BLaER1 treated with 17β-estradiol and CSF1 and Interleukin-3, amounts not matched to agents 10 nM and 100 nM (cell line): ENCODE results near the gene AMBRA1.

Experiments used
- H3K27ac ChIP-seq, 11 experiments: shearing (Covaris generic); formaldehyde crosslinking; 2 replicates each; pipeline ENCODE4 v1.8.1; 2022
- H3K27me3 ChIP-seq, 11 experiments: shearing (Covaris generic); formaldehyde crosslinking; 2 replicates each; pipeline ENCODE4 v1.8.1; 2022
- H3K36me3 ChIP-seq, 11 experiments: shearing (Covaris generic); formaldehyde crosslinking; 2 replicates each; pipeline ENCODE4 v1.8.1; 2022
- H3K4me1 ChIP-seq, 10 experiments: shearing (Covaris generic); formaldehyde crosslinking; 2 replicates each; pipeline ENCODE4 v1.8.1; 2022
- H3K4me2 ChIP-seq, 11 experiments: shearing (Covaris generic); formaldehyde crosslinking; 2 replicates each; pipeline ENCODE4 v1.8.1; 2022
- H3K4me3 ChIP-seq, 10 experiments: shearing (Covaris generic); formaldehyde crosslinking; 2 replicates each; pipeline ENCODE4 v1.8.1; 2022
- H3K9ac ChIP-seq, 11 experiments: shearing (Covaris generic); formaldehyde crosslinking; 2 replicates each; pipeline ENCODE4 v1.8.1; 2022
- H3K9me3 ChIP-seq, 11 experiments: shearing (Covaris generic); formaldehyde crosslinking; replicated peaks in 1 of 11; 2 replicates each; pipeline ENCODE4 v1.8.1; 2022
- H4K20me1 ChIP-seq, 11 experiments: shearing (Covaris generic); formaldehyde crosslinking; 2 replicates each; pipeline ENCODE4 v1.8.1; 2022
- Cebpa-rat ChIP-seq, 11 experiments: shearing (Covaris generic); IDR thresholded peaks; 2 replicates each; pipeline ENCODE4 v1.8.1; 2022

AMBRA1 gene

DNA sequence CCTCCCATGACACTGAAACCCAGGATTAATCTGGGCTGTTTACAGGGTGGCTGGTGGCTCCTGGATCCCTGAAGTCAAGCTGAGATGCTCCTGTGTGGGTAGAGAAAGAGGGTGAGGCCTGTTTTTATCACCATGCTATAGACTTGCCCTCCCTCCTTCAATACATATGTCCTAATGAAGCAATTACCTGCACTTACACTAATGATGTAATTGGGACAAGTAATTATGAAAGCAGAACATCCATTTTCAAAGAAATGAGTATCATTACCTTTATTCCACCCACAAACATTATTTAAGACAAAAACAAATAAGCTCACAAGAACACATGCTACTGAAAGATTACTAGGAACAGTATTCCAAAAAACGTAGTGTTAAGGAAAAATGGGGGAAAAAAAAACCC, 138.0 kb downstream of the AMBRA1 start:
- peaks cover 0 to 8% (median 0%) of the 10 kb centered on the region in 10 experiments; a peak in 4 of 20 replicates for H3K4me1 ChIP-seq
- no peak overlapping the region for H3K9ac ChIP-seq
- TF ChIP-seq Cebpa-rat (IDR thresholded peaks at IDR 0.05), result no peak
- no peak overlapping the region for H3K4me3 ChIP-seq
- no peak overlapping the region for H3K4me2 ChIP-seq
- no peak overlapping the region for H3K27ac ChIP-seq
- peaks cover 0 to 39% (median 5%) of the 10 kb centered on the region in 11 experiments; a peak in 9 of 22 replicates for H3K36me3 ChIP-seq
- H4K20me1 ChIP-seq, result peaks cover 9 to 80% (median 25%) of the 10 kb centered on the region in 11 experiments; a peak in 15 of 22 replicates
- no peaks in the 10 kb centered on the region for H3K27me3 ChIP-seq
- H3K9me3 ChIP-seq, result no peaks in the 10 kb centered on the region

GRCh38 chr11:46452918-46453517, 140.8 kb downstream of the AMBRA1 start:
- no peak for TF ChIP-seq Cebpa-rat (IDR thresholded peaks at IDR 0.05)
- peaks cover 4 to 45% (median 19%) of the 10 kb centered on the region in 11 experiments; a peak in 17 of 22 replicates for H3K36me3 ChIP-seq

GRCh38 chr11:46451759-46452158, 142.1 kb downstream of the AMBRA1 start:
- Histone ChIP-seq H3K9ac (no peak overlapping the region), H3K27me3 (no peaks in the 10 kb centered on the region), H4K20me1 (peaks cover 5 to 90% (median 31%) of the 10 kb centered on the region in 11 experiments; a peak in 14 of 22 replicates), H3K27ac (no peak overlapping the region), H3K4me2 (no peak overlapping the region), H3K36me3 (peaks cover 4 to 42% (median 17%) of the 10 kb centered on the region in 11 experiments; a peak in 17 of 22 replicates), H3K9me3 (0 out of 22 replicates have a peak, but pooled peaks cover 0 to 3% (median 0%) of the 10 kb centered on the region in 11 experiments), H3K4me3 (no peak overlapping the region), H3K4me1 (peaks cover 0 to 4% (median 0%) of the 10 kb centered on the region in 10 experiments; a peak in 2 of 20 replicates)
- no peak for TF ChIP-seq Cebpa-rat (IDR thresholded peaks at IDR 0.05)

More at GRCh38 chr11:46452918-46453517, 140.8 kb downstream of the AMBRA1 start:
- Histone ChIP-seq H3K4me1 (peaks cover 0 to 8% (median 0%) of the 10 kb centered on the region in 10 experiments; a peak in 3 of 20 replicates), H3K27me3 (no peaks in the 10 kb centered on the region), H3K4me2 (no peak overlapping the region), H3K27ac (no peak overlapping the region), H3K4me3 (no peak overlapping the region), H4K20me1 (peaks cover 9 to 90% (median 29%) of the 10 kb centered on the region in 11 experiments; a peak in 14 of 22 replicates), H3K9ac (no peak overlapping the region), H3K9me3 (0 out of 22 replicates have a peak, but pooled peaks cover 0 to 3% (median 0%) of the 10 kb centered on the region in 11 experiments)

GRCh38 chr11:46450846-46451477, 142.9 kb downstream of the AMBRA1 start:
- Histone ChIP-seq H3K4me1 (peaks cover 0 to 5% (median 0%) of the 10 kb centered on the region in 10 experiments; a peak in 1 of 20 replicates), H3K27ac (no peak overlapping the region), H4K20me1 (peaks cover 5 to 91% (median 33%) of the 10 kb centered on the region in 11 experiments; a peak in 15 of 22 replicates), H3K4me3 (no peak overlapping the region), H3K4me2 (no peak overlapping the region), H3K9me3 (0 out of 22 replicates have a peak, but pooled peaks cover 0 to 3% (median 0%) of the 10 kb centered on the region in 11 experiments), H3K27me3 (no peaks in the 10 kb centered on the region), H3K9ac (no peak overlapping the region), H3K36me3 (peaks cover 4 to 39% (median 17%) of the 10 kb centered on the region in 11 experiments; a peak in 17 of 22 replicates)
- TF ChIP-seq Cebpa-rat (IDR thresholded peaks at IDR 0.05), result no peak

DNA sequence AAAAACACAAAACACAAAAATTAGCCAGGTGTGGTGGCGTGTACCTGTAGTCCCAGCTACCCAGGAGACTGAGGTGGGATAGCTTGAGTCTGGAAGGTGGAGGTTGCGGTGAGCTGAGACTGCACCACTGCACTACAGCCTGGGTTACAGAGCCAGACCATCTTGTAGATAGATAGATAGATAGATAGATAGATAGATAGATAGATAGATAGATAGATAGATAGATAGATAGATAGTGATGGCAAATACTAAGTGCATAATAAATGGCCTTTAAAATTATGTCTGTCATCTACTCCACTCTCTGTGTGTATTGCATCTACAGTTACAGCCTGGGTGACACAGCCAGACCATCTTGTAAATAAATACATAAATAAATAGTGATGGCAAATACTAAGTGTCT, 146.3 kb downstream of the AMBRA1 start:
- no peak for TF ChIP-seq Cebpa-rat (IDR thresholded peaks at IDR 0.05)
- Histone ChIP-seq H3K36me3 (peaks cover 14 to 49% (median 26%) of the 10 kb centered on the region in 11 experiments), H3K27ac (no peak overlapping the region), H3K27me3 (no peaks in the 10 kb centered on the region), H4K20me1 (peaks cover 5 to 82% (median 33%) of the 10 kb centered on the region in 11 experiments; a peak in 15 of 22 replicates), H3K4me1 (peaks cover 0 to 5% (median 0%) of the 10 kb centered on the region in 10 experiments; a peak in 1 of 20 replicates), H3K4me2 (no peak overlapping the region), H3K9ac (no peak overlapping the region), H3K9me3 (0 out of 22 replicates have a peak, but pooled peaks cover 0 to 3% (median 0%) of the 10 kb centered on the region in 11 experiments), H3K4me3 (no peak overlapping the region)

GRCh38 chr11:46445920-46446771, 147.7 kb downstream of the AMBRA1 start:
- Histone ChIP-seq H3K4me2 (no peak overlapping the region), H3K4me1 (0 out of 20 replicates have a peak, but pooled peaks cover 0 to 5% (median 0%) of the 10 kb centered on the region in 10 experiments), H3K9me3 (0 out of 22 replicates have a peak, but pooled peaks cover 0 to 3% (median 0%) of the 10 kb centered on the region in 11 experiments), H4K20me1 (peaks cover 5 to 69% (median 33%) of the 10 kb centered on the region in 11 experiments; a peak in 15 of 22 replicates), H3K27me3 (no peaks in the 10 kb centered on the region), H3K4me3 (no peak overlapping the region), H3K36me3 (peaks cover 28 to 62% (median 40%) of the 10 kb centered on the region in 11 experiments), H3K9ac (no peak overlapping the region), H3K27ac (no peak overlapping the region)
- no peak for TF ChIP-seq Cebpa-rat (IDR thresholded peaks at IDR 0.05)

DNA sequence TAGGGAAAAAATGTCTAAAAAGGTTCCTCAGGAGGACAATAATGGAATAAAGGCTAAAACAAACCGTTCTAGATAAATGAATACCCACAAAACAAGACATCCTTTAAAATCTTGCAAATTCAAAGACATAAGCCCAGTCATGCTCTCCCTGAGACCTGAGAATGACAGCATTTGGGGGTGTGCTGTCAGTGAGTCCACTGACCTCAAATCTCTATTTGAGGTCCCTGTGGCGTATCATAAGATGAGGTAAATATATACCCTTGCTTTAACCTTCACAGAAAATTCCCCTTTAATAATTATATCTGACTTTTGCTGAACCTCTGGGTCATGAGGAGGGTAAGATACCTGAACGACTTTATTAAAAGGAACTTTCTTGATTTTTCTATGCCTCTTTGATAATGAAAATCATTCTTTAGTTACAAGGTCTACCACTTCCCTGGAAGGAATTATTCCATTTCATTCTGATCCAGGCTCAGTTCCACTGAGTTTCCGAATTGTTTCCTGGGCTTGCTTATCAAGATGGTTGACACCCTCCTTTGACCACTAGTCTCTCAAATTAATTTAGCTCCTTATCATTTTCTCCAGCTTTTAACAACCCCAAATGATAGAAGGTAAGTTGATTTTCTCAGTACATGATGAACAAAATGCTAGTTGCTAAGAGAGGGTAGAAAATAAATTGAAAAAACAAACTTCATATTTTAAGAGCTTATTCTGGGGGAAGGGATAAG, 148.5 kb downstream of the AMBRA1 start:
- peaks cover 27 to 62% (median 42%) of the 10 kb centered on the region in 11 experiments for H3K36me3 ChIP-seq
- H4K20me1 ChIP-seq, result peaks cover 5 to 61% (median 31%) of the 10 kb centered on the region in 11 experiments; a peak in 14 of 22 replicates
- 0 out of 22 replicates have a peak, but pooled peaks cover 0 to 2% (median 0%) of the 10 kb centered on the region in 11 experiments for H3K9me3 ChIP-seq
- H3K9ac ChIP-seq, result no peak overlapping the region
- no peaks in the 10 kb centered on the region for H3K27me3 ChIP-seq
- H3K27ac ChIP-seq, result no peak overlapping the region
- TF ChIP-seq Cebpa-rat (IDR thresholded peaks at IDR 0.05), result no peak
- no peak overlapping the region for H3K4me3 ChIP-seq
- 0 out of 20 replicates have a peak, but pooled peaks cover 0 to 5% (median 0%) of the 10 kb centered on the region in 10 experiments for H3K4me1 ChIP-seq
- no peak overlapping the region for H3K4me2 ChIP-seq

- Histone ChIP-seq H3K4me3 (no peak overlapping the region), H3K4me2 (no peak overlapping the region), H3K9ac (no peak overlapping the region), H3K27me3 (no peaks in the 10 kb centered on the region), H4K20me1 (peaks cover 5 to 52% (median 30%) of the 10 kb centered on the region in 11 experiments; a peak in 14 of 22 replicates), H3K4me1 (0 out of 20 replicates have a peak, but pooled peaks cover 0 to 5% (median 0%) of the 10 kb centered on the region in 10 experiments), H3K36me3 (peaks cover 27 to 61% (median 38%) of the 10 kb centered on the region in 11 experiments), H3K27ac (no peak overlapping the region), H3K9me3 (no peaks in the 10 kb centered on the region)
- TF ChIP-seq Cebpa-rat (IDR thresholded peaks at IDR 0.05), result no peak
These were observed 149.5 kb downstream of the AMBRA1 start for GRCh38 chr11:46444305-46444704.
